SU-DHL-6 (cell line): ENCODE measurements around the gene WDR87.

ENCODE experiments used
- EZH2phosphoT487 ChIP-seq: fragments of 200-600 bp; sonication (generic), shearing (Covaris generic); conservative IDR thresholded peaks from 2 replicates; pipeline ENCODE4 v1.6.1; 2018; ENCODE audit warnings: mild to moderate bottlenecking, antibody characterized with exemption, low read length, moderate library complexity, mixed read lengths
- TF ChIP-seq, protein P1 (sequence below): fragments of 200-600 bp; sonication (generic); IDR thresholded peaks from one replicate; pipeline ENCODE4 v1.5.1; 2017; ENCODE audit warnings: antibody characterized with exemption, mild to moderate bottlenecking, low read length, moderate library complexity; ENCODE audit not compliant: insufficient read depth, poor library complexity, severe bottlenecking

DNA sequence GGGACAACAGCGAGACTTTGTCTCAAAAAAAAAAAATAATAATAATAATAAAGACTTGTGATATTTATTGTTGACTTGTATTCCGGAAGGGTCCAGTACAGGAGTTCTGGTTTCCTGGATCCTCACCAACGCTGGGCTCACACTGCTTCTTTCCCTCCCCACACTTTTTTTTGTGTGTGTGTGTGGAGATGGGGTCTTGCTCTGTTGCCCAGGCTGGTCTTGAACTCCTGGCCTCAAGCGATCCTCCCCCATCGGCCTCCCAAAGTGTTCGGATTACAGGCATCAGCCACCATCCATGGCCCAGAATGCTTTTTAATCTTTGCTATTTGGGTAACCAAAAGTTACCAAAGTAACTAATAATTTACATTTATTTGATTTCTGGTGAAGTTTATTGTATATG, 39.7 kb upstream of the WDR87 start:
- TF ChIP-seq, protein P1, sequence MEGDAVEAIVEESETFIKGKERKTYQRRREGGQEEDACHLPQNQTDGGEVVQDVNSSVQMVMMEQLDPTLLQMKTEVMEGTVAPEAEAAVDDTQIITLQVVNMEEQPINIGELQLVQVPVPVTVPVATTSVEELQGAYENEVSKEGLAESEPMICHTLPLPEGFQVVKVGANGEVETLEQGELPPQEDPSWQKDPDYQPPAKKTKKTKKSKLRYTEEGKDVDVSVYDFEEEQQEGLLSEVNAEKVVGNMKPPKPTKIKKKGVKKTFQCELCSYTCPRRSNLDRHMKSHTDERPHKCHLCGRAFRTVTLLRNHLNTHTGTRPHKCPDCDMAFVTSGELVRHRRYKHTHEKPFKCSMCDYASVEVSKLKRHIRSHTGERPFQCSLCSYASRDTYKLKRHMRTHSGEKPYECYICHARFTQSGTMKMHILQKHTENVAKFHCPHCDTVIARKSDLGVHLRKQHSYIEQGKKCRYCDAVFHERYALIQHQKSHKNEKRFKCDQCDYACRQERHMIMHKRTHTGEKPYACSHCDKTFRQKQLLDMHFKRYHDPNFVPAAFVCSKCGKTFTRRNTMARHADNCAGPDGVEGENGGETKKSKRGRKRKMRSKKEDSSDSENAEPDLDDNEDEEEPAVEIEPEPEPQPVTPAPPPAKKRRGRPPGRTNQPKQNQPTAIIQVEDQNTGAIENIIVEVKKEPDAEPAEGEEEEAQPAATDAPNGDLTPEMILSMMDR, result no peak
- TF ChIP-seq EZH2phosphoT487, result no peak
